GM23248 (cell line): ENCODE measurements around the gene COL28A1.

ENCODE experiments used
- EZH2 ChIP-seq: fragments of 200-600 bp; sonication (generic); IDR thresholded peaks from 2 replicates; pipeline ENCODE4 v1.6.1; 2018; ENCODE audit warnings: antibody characterized with exemption, mild to moderate bottlenecking; ENCODE audit not compliant: insufficient read depth, poor library complexity, severe bottlenecking
- EZH2phosphoT487 ChIP-seq: fragments of 200-600 bp; sonication (generic); IDR thresholded peaks from 2 replicates; pipeline ENCODE4 v1.6.1; 2018; ENCODE audit warnings: antibody characterized with exemption, moderate library complexity, mild to moderate bottlenecking, low read depth; ENCODE audit not compliant: insufficient read depth

DNA sequence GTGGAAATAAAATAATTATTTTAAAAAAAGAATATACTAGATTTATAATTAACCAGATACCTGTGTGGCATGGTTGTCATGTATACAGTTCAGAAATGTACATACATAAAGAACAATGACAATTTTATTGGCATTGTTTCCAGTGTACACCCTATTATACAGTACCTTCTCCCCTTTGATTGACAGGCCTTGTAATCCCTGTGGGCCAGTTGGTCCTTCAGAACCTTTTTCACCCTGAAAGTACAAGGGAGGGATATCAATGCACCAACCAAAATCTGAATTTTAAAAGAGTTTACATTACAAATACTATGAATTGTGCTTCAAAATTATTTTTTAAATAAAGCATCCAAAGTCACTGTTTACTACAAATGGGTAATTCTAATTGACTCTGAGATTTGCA, 61.2 kb downstream of the COL28A1 start:
- no peak for TF ChIP-seq EZH2phosphoT487
- TF ChIP-seq EZH2: no peak
